ENCODE data around the gene TCP10L.
A peak's percentile ranks its signal among the peaks of the same experiment; 100 is the strongest.
"Not testable (repeated sequence)": the region's sequence is repeated elsewhere in the genome, so short reads cannot be mapped to it uniquely, and the experiment has no call there.

Gene TCP10L

GRCh38 chr21:32572574-32573420 lies 12.5 kb downstream of the TCP10L start:
- no peak overlapping the region for H3K4me3 Mint-ChIP-seq
- H3K27ac Mint-ChIP-seq = no peak overlapping the region
- peaks cover 21% of the 10 kb centered on the region for H3K4me1 Mint-ChIP-seq
- H3K36me3 Mint-ChIP-seq (ENCODE audit: low read depth) = no peaks in the 10 kb centered on the region
- no peak for ATAC-seq
- no peaks in the 10 kb centered on the region for H3K9me3 Mint-ChIP-seq
- DNase-seq = no peak
- H3K27me3 Mint-ChIP-seq = no peaks in the 10 kb centered on the region

DNA sequence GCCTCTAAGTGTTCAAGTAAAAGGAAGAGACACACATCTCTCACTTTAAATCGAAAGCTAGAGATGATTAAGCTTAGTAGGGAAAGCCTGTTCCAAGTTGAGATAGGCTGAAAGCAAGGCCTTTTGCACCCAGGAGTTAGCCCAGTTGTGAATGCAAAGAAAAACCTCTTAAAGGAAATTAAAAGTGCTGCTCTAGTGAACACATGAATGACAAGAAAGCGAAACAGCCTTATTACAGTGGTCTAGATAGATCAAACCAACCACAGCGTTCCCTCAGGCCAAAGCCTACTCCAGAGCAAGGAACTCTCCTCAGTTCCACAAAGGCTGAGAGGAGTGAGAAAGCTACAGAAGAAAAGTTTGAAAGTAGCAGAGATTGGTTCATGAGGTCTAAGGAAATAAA lies 14.9 kb downstream of the TCP10L start:
- peaks cover under 1% of the 10 kb centered on the region for H3K9me3 Mint-ChIP-seq
- DNase-seq = no peak
- no peak for ATAC-seq
- no peaks in the 10 kb centered on the region for H3K27me3 Mint-ChIP-seq
- no peaks in the 10 kb centered on the region for H3K36me3 Mint-ChIP-seq (ENCODE audit: low read depth)
- H3K4me3 Mint-ChIP-seq = peak overlapping the region; percentile 21
- no peak overlapping the region for H3K27ac Mint-ChIP-seq
- peaks cover 21% of the 10 kb centered on the region for H3K4me1 Mint-ChIP-seq

DNA sequence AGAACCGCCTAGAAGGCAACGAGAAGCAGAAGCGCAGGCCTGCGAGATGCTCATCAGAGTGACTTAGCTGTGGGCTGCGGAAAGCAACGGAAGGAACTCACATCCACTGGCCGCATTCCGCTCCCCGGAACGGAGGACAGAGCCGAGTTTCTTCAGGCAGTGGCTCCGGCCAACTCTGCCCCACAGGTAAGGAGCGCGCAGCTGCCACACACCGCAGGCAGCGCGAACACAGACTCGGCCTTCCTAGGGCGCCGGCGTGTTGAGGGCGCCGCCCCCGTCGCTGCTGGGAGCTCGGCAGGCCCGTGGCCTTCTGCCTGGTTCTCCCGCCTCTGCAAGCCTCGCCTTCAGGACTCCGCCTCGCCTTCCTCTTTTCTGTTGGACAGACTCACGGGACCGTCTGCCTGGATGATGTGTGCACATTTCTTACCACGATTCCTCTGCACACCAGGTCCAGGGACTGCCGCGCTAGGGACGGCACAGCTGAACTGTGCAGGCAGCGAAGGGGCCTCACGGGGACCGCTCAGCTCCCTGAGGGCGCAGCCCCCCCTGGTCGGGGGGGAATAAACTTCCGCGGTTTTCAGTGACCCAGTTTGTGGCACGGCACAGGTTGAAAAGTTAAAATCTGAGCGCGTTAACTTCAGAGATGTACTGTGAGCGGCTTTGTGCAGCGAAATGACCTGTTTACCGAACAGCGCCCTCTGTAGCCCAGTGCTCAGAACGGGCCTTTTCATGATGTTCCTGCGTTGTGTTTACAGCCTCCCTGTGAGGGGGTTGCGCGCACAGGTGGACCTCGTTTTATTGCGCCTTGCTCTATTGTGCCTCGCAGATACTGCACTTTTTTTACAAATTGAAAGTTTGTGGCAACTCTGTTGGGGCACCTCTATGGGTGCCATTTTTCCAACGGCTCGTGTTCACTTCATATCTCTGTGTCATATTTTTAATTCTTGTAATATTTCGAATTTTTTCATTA lies 15.8 kb downstream of the TCP10L start:
- H3K4me1 Mint-ChIP-seq = peaks cover 21% of the 10 kb centered on the region
- H3K4me3 Mint-ChIP-seq = peak overlapping the region; percentile 85
- DNase-seq = peak; percentile 83
- H3K36me3 Mint-ChIP-seq (ENCODE audit: low read depth) = peaks cover 5% of the 10 kb centered on the region
- H3K27ac Mint-ChIP-seq = peak overlapping the region; percentile 81
- ATAC-seq = peak; percentile 93
- H3K9me3 Mint-ChIP-seq = peaks cover 10% of the 10 kb centered on the region
- no peaks in the 10 kb centered on the region for H3K27me3 Mint-ChIP-seq

GRCh38 chr21:32567626-32568025 lies 17.7 kb downstream of the TCP10L start:
- ATAC-seq = no peak
- Mint-ChIP-seq H3K4me1 (peaks cover 21% of the 10 kb centered on the region), H3K27me3 (no peaks in the 10 kb centered on the region), H3K36me3 (ENCODE audit: low read depth) (peaks cover 5% of the 10 kb centered on the region), H3K27ac (no peak overlapping the region), H3K4me3 (no peak overlapping the region), H3K9me3 (peaks cover 12% of the 10 kb centered on the region)
- DNase-seq = no peak

- H3K27ac Mint-ChIP-seq = no peak overlapping the region
Observed at GRCh38 chr21:32566741-32567389, 18.5 kb downstream of the TCP10L start.

GRCh38 chr21:32565856-32566465 lies 19.4 kb downstream of the TCP10L start:
- ATAC-seq (no peak), DNase-seq (no peak)
- Mint-ChIP-seq H3K36me3 (ENCODE audit: low read depth) (peaks cover 5% of the 10 kb centered on the region), H3K9me3 (peaks cover 12% of the 10 kb centered on the region), H3K4me3 (no peak overlapping the region), H3K27ac (no peak overlapping the region), H3K27me3 (no peaks in the 10 kb centered on the region), H3K4me1 (peaks cover 26% of the 10 kb centered on the region)

More at GRCh38 chr21:32566741-32567389, 18.5 kb downstream of the TCP10L start:
- Mint-ChIP-seq H3K4me3 (no peak overlapping the region), H3K9me3 (peaks cover 12% of the 10 kb centered on the region), H3K4me1 (peaks cover 26% of the 10 kb centered on the region), H3K27me3 (no peaks in the 10 kb centered on the region), H3K36me3 (ENCODE audit: low read depth) (peaks cover 5% of the 10 kb centered on the region)
- DNase-seq = no peak
- ATAC-seq = no peak

- peaks cover 5% of the 10 kb centered on the region for H3K36me3 Mint-ChIP-seq (ENCODE audit: low read depth)
- no peak overlapping the region for H3K27ac Mint-ChIP-seq
- no peak overlapping the region for H3K4me3 Mint-ChIP-seq
- H3K9me3 Mint-ChIP-seq = peaks cover 12% of the 10 kb centered on the region
- H3K27me3 Mint-ChIP-seq = no peaks in the 10 kb centered on the region
- no peak for DNase-seq
- ATAC-seq = no peak
- H3K4me1 Mint-ChIP-seq = peaks cover 5% of the 10 kb centered on the region
Observed at GRCh38 chr21:32562915-32563314, 22.4 kb downstream of the TCP10L start.

GRCh38 chr21:32562426-32562825 lies 22.9 kb downstream of the TCP10L start:
- Mint-ChIP-seq H3K4me1 (peaks cover 5% of the 10 kb centered on the region), H3K36me3 (ENCODE audit: low read depth) (peaks cover 5% of the 10 kb centered on the region), H3K27me3 (no peaks in the 10 kb centered on the region), H3K9me3 (peaks cover 12% of the 10 kb centered on the region), H3K4me3 (no peak overlapping the region), H3K27ac (no peak overlapping the region)
- peak; percentile 46 for ATAC-seq
- DNase-seq = peak; percentile 17

GRCh38 chr21:32561476-32561875 lies 23.8 kb downstream of the TCP10L start:
- H3K27ac Mint-ChIP-seq; H3K4me3 Mint-ChIP-seq; H3K36me3 Mint-ChIP-seq (ENCODE audit: low read depth); H3K27me3 Mint-ChIP-seq; DNase-seq; ATAC-seq; H3K4me1 Mint-ChIP-seq: not testable (repeated sequence)
- H3K9me3 Mint-ChIP-seq = peaks cover 12% of the 10 kb centered on the region

GRCh38 chr21:32560896-32561295 lies 24.4 kb downstream of the TCP10L start:
- DNase-seq (no peak), ATAC-seq (no peak)
- no peak overlapping the region for H3K4me3 Mint-ChIP-seq
- H3K27ac Mint-ChIP-seq = no peak overlapping the region
- no peaks in the 10 kb centered on the region for H3K27me3 Mint-ChIP-seq
- H3K4me1 Mint-ChIP-seq = peaks cover 5% of the 10 kb centered on the region
- peaks cover 12% of the 10 kb centered on the region for H3K9me3 Mint-ChIP-seq
- peaks cover 5% of the 10 kb centered on the region for H3K36me3 Mint-ChIP-seq (ENCODE audit: low read depth)

DNA sequence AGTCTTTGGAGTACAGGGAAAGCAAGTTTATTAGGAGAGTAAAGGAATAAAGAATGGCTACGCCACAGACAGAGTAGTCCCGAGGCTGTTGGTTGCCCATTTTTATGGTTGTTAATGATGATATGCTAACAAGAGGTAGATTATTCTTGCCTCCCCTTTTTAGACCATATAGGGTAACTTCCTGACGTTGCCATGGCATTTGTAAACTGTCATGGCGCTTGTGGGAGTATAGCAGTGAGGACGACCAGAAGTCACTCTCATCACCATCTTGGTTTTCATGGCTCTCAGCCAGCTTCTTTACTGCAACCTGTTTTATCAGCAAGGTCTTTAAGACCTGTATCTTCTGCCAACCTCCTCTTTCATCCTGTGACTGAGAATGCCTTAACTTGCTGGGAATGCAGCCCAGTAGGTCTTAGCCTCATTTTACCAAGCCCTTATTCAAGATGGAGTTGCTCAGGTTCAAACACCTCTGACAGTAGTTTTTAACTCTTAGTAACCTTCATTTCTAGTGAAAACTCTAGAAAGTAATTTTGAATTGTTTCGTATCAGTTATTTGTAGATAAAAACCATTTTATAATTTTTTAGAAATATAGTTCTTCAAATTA lies 26.2 kb downstream of the TCP10L start:
- Mint-ChIP-seq H3K27ac (no peak overlapping the region), H3K4me3 (no peak overlapping the region), H3K27me3 (no peaks in the 10 kb centered on the region), H3K9me3 (no peaks in the 10 kb centered on the region), H3K36me3 (ENCODE audit: low read depth) (no peaks in the 10 kb centered on the region), H3K4me1 (peaks cover 7% of the 10 kb centered on the region)
- ATAC-seq (no peak), DNase-seq (no peak)

- Mint-ChIP-seq H3K27ac (no peak overlapping the region), H3K9me3 (no peaks in the 10 kb centered on the region)
Observed at GRCh38 chr21:32558106-32558505, 27.2 kb downstream of the TCP10L start.

GRCh38 chr21:32554832-32555638 lies 30.3 kb downstream of the TCP10L start:
- no peak overlapping the region for H3K27ac Mint-ChIP-seq
- ATAC-seq (no peak), DNase-seq (no peak)
- no peaks in the 10 kb centered on the region for H3K27me3 Mint-ChIP-seq
- no peaks in the 10 kb centered on the region for H3K9me3 Mint-ChIP-seq
- peaks cover 2% of the 10 kb centered on the region for H3K4me1 Mint-ChIP-seq
- H3K36me3 Mint-ChIP-seq (ENCODE audit: low read depth) = no peaks in the 10 kb centered on the region
- no peak overlapping the region for H3K4me3 Mint-ChIP-seq

More at GRCh38 chr21:32558106-32558505, 27.2 kb downstream of the TCP10L start:
- Mint-ChIP-seq H3K27me3 (no peaks in the 10 kb centered on the region), H3K4me1 (peaks cover 7% of the 10 kb centered on the region), H3K4me3 (no peak overlapping the region), H3K36me3 (ENCODE audit: low read depth) (no peaks in the 10 kb centered on the region)
- no peak for ATAC-seq
- DNase-seq = no peak
